Fibroblast of mammary gland (primary cell): Measurements from ENCODE around the gene SIN3A.

Source experiments
- DNase-seq: peaks from one replicate; pipeline ENCODE4 v3.0.0-alpha.2; 2010; ENCODE audit warnings: low read depth
- H3K4me3 ChIP-seq: 2 replicates; pipeline ENCODE4 v1.5.1; 2011; ENCODE audit warnings: low read depth, mild to moderate bottlenecking, low read length, moderate library complexity; ENCODE audit not compliant: control insufficient read depth
- CTCF ChIP-seq: conservative IDR thresholded peaks from 2 replicates; pipeline ENCODE4 v1.5.1; 2011; ENCODE audit warnings: low read depth, low read length, inconsistent platforms; ENCODE audit not compliant: control insufficient read depth, insufficient read depth

SIN3A gene

GRCh38 chr15:75454471-75455378 is 3.2 kb upstream of the SIN3A start:
- TF ChIP-seq CTCF = no peak

DNA sequence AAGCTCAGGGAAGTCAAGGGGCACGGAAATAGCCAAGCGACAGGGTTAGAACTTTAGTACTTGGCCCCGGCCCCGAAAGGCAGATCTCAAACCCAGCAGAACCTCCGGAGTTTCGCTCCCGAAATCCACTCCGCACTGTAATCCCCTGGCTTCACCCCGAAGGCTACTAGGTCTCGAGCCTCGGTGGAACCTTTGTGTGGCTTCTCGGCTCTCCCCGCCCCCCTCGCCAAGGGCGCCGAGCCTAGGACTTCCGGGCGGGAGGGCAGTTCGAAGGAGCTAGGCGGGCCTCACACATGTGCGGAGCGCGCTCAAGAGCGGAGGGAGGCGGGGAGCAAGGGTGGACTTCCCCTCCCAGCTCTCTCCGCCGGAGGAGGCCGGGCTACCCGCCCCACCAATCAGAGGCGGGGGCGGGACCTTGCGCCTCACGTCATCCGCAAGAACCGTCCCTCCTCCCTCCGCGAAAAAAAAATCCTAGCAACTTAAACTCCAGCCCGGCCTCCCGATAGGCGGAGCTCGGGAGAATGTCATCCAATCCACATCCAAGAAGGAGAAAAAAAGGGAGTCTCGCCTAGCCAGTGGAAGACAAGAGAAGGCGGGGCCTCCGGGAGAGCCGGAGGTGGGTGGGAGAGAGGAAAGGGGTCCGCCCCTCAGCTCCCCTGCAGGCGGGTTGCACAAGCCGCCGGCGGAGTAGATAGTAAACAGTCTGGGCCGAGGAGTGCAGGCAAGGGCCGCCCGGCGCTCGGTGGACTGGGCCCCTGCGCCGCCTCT is 2.4 kb upstream of the SIN3A start:
- no peak for TF ChIP-seq CTCF
- H3K4me3 ChIP-seq = peak overlapping the region; percentile 85
- DNase-seq = peak; percentile 100

More at GRCh38 chr15:75454471-75455378, 3.2 kb upstream of the SIN3A start:
- H3K4me3 ChIP-seq = peak overlapping the region; percentile 85
- DNase-seq = no peak

DNA sequence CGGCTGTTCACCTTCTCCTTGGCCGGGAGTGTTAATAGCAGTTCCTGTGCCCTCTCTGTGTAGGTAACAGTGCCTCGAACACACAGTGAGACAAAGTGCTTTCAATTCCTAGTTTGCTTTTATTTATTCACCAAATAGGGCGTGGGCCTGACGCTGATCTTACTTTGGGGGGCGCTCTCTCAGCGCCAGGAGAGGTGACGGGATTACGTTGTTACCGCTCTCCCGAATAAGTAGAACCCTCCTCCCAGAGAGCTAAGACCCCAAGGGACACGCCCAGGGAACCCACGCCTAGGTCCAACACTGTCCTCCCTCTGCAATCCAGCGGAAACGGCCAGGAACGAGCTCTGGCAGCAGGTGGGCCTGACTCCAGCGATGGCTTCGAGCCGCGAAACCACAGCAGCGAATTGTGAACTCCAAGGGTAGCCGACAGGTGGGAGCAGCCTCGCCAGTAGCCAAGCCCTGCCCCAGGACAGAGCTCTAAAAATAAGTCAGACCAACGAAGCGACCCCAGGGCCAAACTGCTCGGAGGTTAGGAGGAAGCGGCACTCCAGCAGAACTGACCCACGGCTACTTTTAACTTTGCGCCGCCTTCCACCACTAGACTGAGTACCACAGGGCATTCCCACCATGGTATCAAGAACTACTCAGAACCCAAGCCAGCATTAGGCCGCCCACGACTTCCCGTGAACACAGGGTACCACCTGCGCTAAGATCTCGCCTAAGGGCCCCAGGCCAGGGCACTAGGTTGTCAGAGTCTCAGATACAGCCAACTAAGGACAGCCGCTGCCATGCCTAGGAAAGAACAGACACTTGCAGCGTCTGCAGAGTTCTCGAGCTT is 1.6 kb upstream of the SIN3A start:
- H3K4me3 ChIP-seq = peak overlapping the region; percentile 72
- peak; percentile 21 for DNase-seq
- peak; percentile 2 for TF ChIP-seq CTCF

GRCh38 chr15:75452364-75452864 is 924 bp upstream of the SIN3A start:
- H3K4me3 ChIP-seq = peak overlapping the region; percentile 72
- DNase-seq = peak; percentile 76
- no peak for TF ChIP-seq CTCF

- no peak for DNase-seq
- H3K4me3 ChIP-seq = peak overlapping the region; percentile 83
- no peak for TF ChIP-seq CTCF
Observed at GRCh38 chr15:75451202-75451673, 252 bp downstream of the SIN3A start.
